LNCaP clone FGC (cell line): ENCODE data around the gene JPH2.
"Not testable (repeated sequence)": the region's sequence is repeated elsewhere in the genome, so short reads cannot be mapped to it uniquely, and the experiment has no call there.

Source experiments
- DNase-seq: peaks from one replicate; pipeline ENCODE4 v3.0.0-alpha.2; 2011; ENCODE audit warnings: low read depth
- H3K4me3 ChIP-seq: 2 replicates; pipeline ENCODE4 v1.5.1; 2011; ENCODE audit warnings: mild to moderate bottlenecking, low read depth, low read length, control low read depth
- TF ChIP-seq, protein P1 (sequence below): IDR thresholded peaks from 2 replicates; pipeline ENCODE4 v1.5.1; 2012; ENCODE audit warnings: mild to moderate bottlenecking; ENCODE audit not compliant: control insufficient read depth, insufficient read depth; ENCODE audit errors: extremely low read depth

The JPH2 gene

DNA sequence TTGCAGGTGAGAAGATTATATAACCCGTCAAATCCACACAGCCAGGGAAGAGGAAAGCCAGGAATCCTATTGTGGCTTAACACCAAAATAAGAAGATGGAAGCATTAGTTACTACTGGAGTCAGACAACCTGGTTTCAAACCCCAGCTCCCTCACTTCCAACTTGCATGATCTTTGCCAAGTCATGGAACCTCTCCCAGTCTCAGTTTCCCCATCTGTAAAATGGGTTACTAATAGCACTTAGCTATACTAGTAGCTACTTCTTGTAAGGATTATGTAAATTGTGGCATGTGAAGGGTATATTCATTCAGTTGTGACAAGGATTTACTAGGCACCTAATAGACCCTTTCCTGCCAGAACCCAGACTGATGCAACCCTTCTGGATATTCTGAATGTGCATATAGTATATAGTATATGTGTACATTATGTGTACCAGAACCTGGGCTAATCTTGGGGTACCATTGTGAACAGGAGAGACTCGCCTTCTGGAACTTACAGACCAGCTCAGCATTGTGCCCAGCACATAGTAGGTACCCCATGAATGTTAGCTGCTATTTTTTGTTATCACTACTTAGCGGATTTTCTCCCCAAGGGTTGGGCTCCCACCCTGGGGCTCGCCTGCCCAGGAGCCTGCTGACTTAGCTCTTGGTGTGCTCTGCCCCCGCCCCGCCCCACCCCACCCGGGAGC is 50.3 kb downstream of the JPH2 start:
- TF ChIP-seq, protein P1, sequence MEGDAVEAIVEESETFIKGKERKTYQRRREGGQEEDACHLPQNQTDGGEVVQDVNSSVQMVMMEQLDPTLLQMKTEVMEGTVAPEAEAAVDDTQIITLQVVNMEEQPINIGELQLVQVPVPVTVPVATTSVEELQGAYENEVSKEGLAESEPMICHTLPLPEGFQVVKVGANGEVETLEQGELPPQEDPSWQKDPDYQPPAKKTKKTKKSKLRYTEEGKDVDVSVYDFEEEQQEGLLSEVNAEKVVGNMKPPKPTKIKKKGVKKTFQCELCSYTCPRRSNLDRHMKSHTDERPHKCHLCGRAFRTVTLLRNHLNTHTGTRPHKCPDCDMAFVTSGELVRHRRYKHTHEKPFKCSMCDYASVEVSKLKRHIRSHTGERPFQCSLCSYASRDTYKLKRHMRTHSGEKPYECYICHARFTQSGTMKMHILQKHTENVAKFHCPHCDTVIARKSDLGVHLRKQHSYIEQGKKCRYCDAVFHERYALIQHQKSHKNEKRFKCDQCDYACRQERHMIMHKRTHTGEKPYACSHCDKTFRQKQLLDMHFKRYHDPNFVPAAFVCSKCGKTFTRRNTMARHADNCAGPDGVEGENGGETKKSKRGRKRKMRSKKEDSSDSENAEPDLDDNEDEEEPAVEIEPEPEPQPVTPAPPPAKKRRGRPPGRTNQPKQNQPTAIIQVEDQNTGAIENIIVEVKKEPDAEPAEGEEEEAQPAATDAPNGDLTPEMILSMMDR = no peak
- DNase-seq = no peak

DNA sequence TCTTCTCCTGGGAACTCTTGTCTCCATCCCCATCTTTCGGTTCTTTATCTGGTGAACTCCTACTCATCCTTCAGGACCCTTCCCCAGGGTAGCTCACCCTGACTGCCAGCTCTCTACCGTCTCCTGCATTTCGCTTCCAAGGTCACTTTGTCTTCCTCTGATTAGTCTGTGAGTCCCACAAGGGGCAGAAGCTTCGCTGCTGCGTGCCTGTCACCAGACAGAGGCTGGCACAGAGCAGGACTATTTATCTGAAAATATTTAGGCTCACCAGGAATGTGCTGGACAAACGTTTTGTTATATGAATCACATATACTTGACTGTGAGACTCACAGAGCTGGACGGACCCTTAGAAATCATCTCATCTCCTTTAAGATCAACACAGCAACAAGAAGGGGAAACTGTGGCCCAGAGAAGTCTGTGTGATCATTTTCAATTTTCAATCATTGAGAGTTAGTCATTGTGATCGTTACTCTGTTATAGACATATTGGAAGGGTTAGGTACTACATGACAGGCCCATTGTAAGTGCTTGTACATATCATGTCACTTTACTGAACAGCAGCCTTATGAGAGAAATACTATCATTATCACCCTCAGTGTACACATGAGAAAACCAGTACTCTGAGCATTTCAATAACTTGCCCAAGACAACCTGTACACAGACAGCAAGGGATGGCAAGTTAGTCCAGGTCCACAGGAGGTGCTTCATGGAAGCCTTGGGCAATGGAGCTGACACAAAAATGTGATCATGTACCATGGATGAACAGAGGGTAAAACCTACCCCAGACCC is 51.4 kb downstream of the JPH2 start:
- DNase-seq = no peak
- TF ChIP-seq, protein P1 = no peak
- H3K4me3 ChIP-seq = no peak overlapping the region

More for the DNA sequence above, 50.3 kb downstream of the JPH2 start:
- no peak overlapping the region for H3K4me3 ChIP-seq

DNA sequence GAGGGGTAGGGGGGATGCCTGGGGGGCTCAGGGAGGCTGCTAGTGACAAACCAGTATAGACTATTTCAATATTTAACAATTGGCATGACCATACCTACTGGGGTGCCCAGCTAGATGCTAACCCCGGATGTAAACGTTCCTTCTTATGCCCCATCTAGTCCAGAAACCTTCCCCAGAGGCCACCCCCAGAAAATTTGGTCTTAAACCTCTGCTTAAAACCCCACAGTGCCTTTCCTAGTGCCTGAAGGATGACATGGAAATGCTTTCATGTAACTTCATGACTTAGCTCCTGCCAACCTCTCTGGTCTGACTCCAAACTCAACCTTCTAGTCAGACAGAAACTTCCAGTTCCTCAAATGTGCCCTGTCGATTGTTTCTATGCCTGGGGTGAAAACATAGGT is 52.0 kb downstream of the JPH2 start:
- TF ChIP-seq, protein P1 = no peak
- no peak for DNase-seq
- H3K4me3 ChIP-seq = no peak overlapping the region

DNA sequence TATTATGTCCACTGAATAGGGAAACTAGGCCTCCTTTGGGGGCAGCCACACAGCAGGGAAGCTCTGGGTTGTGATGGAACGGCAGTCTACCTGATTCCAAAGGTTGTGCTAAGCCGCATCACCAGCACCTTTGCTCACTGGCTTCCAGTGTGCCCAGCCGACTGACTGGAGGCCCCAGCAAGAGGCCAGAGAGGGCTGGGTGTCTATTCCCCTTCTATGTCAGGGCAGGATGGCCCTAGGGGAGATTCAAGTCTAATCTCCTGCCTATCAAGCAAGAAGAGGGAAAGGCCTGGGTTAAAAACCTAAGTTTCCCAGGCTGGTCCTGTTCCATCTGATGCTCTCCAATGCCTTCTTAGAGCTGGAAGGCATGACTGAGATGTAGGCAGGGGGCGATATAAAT is 53.6 kb downstream of the JPH2 start:
- TF ChIP-seq, protein P1 = no peak
- H3K4me3 ChIP-seq = no peak overlapping the region
- DNase-seq = no peak

DNA sequence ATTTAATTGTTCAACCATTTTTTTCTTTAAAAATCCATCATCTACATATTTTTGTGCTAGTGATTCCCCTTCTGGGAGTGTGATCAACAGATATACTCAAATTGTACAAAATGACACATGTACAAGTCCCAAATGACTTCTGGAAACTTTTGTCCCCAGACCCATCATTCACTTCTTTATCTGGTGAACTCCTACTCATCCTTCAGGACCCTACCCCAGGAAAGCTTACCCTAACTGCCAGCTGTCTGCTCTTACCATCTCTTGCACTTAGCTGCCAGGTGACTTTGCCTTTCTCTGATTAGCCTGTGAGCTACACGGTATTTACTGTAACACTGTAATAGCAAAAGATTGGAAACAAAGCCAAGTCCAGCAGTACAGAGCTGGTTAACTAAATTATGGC is 55.3 kb downstream of the JPH2 start:
- no peak overlapping the region for H3K4me3 ChIP-seq
- TF ChIP-seq, protein P1 = no peak
- no peak for DNase-seq

DNA sequence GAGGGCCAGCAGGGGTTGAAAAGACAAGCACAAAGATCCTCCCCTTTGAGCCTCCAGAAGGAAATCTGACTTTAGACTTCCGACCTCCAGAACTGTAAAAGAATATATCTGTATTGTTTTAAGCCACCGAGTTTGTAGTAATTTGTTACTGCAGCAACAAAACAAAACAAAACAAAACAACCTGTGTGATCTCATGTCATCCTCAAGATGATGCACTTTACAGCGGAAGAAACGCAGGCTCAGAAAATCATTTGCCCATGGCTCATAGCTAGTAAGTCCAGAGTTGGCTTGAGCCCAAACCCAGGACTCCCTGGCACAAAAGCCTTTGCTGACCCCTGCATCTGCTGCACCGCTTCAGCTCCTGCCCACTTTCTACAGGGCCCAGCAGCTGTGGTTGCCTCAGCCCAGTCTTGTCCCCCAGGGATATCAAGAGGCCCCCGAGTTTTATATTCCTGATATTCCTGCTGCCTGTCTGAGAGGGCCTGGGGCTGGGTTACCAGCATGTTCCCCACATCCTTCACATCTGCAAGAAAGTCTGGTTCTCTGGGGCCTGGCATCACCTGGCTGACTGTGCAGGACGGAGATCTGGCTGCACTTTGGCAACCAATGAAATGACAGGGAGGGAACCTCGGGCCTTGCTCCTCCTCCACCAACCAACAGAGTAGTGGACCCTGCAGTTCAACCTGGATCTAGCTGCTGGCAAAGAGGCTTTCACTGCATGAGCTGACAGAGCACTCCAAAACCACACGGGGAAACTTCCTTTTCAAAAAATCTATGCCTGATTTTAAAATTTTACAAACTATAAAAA is 56.9 kb downstream of the JPH2 start:
- no peak overlapping the region for H3K4me3 ChIP-seq
- TF ChIP-seq, protein P1 = no peak
- DNase-seq = no peak

DNA sequence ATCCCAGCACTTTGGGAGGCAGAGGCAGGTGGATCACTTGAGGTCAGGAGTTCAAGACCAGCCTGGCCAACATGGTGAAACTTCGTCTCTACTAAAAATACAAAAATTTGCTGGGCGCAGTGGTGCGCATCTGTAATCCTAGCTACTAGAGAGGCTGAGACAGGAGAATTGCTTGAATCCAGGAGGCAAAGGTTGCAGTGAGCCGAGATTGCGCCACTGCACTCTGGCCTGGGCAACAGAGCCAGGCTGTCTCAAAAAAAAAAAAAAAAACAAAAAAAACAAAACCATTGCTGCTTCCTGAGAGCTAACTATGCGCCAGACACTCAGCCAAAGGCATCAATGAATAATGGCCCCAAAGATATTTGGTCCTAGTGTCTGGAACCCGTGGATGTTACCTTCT is 57.7 kb downstream of the JPH2 start:
- DNase-seq, H3K4me3 ChIP-seq: not testable (repeated sequence)
